K562 (cell line): ENCODE data around the gene CCDC136. TPM values are rescaled to one million over a fixed set of nuclear protein-coding genes. Genes with fewer than 3 reads are reported as not detected.

ENCODE experiments used
- BCL6 ChIP-seq: fragments of 250-450 bp; sonication (Bioruptor Pico); IDR thresholded peaks from 2 replicates; pipeline ENCODE4 v1.4.0; 2020
- ERF ChIP-seq: fragments of 450-650 bp; formaldehyde crosslinking; IDR thresholded peaks from 2 replicates; pipeline ENCODE4 v1.4.0; 2020; ENCODE audit warnings: mild to moderate bottlenecking, mixed read lengths
- JUN ChIP-seq, 2 experiments: sonication (generic) in 1 of 2; formaldehyde crosslinking in 1 of 2; IDR thresholded peaks; 2 replicates each; pipeline versions ENCODE4 v1.6.1 to v1.8.0; 2012 to 2022; ENCODE audit warnings: borderline replicate concordance in 2 of 2, mild to moderate bottlenecking in 2 of 2, improper control_type of control experiment in 1 of 2, low read depth in 1 of 2, low read length in 1 of 2, missing genetic modification reagents in 1 of 2
- MCM2 ChIP-seq: fragments of 450-650 bp; IDR thresholded peaks from 2 replicates; pipeline ENCODE4 v1.6.1; 2017; ENCODE audit warnings: low read depth, mild to moderate bottlenecking
- MED1 ChIP-seq: sonication (generic); formaldehyde crosslinking; IDR thresholded peaks from 2 replicates; pipeline ENCODE4 v1.8.1; 2023; ENCODE audit warnings: missing genetic modification reagents, borderline replicate concordance
- NR1H2 ChIP-seq: sonication (generic); formaldehyde crosslinking; IDR thresholded peaks from 2 replicates; pipeline ENCODE4 v1.4.0; 2020; ENCODE audit warnings: mild to moderate bottlenecking, missing genetic modification reagents
- SNRNP70 ChIP-seq: fragments of 200-400 bp; formaldehyde crosslinking; optimal IDR thresholded peaks from 2 replicates; pipeline ENCODE3; 2017; ENCODE audit warnings: low read depth, low read length
- SP1 ChIP-seq: sonication (generic); formaldehyde crosslinking; IDR thresholded peaks from 2 replicates; pipeline ENCODE4 v1.8.1; 2022; ENCODE audit warnings: mild to moderate bottlenecking, missing genetic modification reagents
- TARDBP ChIP-seq: fragments of 450-650 bp; IDR thresholded peaks from 2 replicates; pipeline ENCODE4 v1.6.1; 2016
- TCF3 ChIP-seq: sonication (generic); formaldehyde crosslinking; IDR thresholded peaks from 2 replicates; pipeline ENCODE4 v1.4.0; 2020; ENCODE audit warnings: mild to moderate bottlenecking, missing genetic modification reagents
- ZNF445 ChIP-seq: fragments of 250-450 bp; sonication (Bioruptor Pico); IDR thresholded peaks from 2 replicates; pipeline ENCODE4 v1.4.0; 2020; ENCODE audit warnings: low read depth, mild to moderate bottlenecking, moderate library complexity
- ZNF584 ChIP-seq: fragments of 200-800 bp; sonication (Bioruptor generic); IDR thresholded peaks from 2 replicates; pipeline ENCODE4 v1.6.1; 2016; ENCODE audit warnings: low read depth, mild to moderate bottlenecking, missing genetic modification characterization, missing compliant biosample characterization
- ZNF699 ChIP-seq: fragments of 250-450 bp; sonication (Bioruptor Pico); IDR thresholded peaks from 2 replicates; pipeline ENCODE4 v1.8.0; 2021; ENCODE audit warnings: mild to moderate bottlenecking, moderate library complexity; ENCODE audit not compliant: insufficient replicate concordance
- polyA plus RNA-seq, 8 experiments: library from polyadenylated mRNA; depleted of rRNA in 4 of 8; stranded (reverse) in 5 of 8; unstranded in 3 of 8; fragments of >200 nt; fragmentation: Nextera tagmentation in 2 of 8; fragmentation: Illumina TruSeq in 1 of 8; extraction: Ambion mirVana in 2 of 8; extraction: Trizol in 1 of 8; gene quantifications; 2 replicates each; pipeline versions ENCODE4 v1.2.1 to v1.2.3, GENCODE V29; 2011 to 2014; ENCODE audit warnings: inconsistent platforms in 1 of 8, missing spikeins in 1 of 8
- total RNA-seq, 7 experiments: library from RNA; depleted of rRNA in 6 of 7; stranded (reverse); fragments of >200 nt in 6 of 7; fragmentation: Illumina TruSeq in 2 of 7; extraction: Trizol in 2 of 7; gene quantifications; 2 replicates each; pipeline versions ENCODE4 v1.2.1 to v1.2.3, GENCODE V29; 2011 to 2021; ENCODE audit warnings: low replicate concordance in 1 of 7
- TF ChIP-seq, protein P1 (sequence below), 2 experiments: fragments of 450-650 bp in 1 of 2; sonication (generic) in 1 of 2; formaldehyde crosslinking in 1 of 2; IDR thresholded peaks in 1 of 2; conservative IDR thresholded peaks in 1 of 2; 2 replicates each; pipeline versions ENCODE4 v1.6.1 to v1.8.1; 2016 to 2023; ENCODE audit warnings: mild to moderate bottlenecking in 2 of 2, moderate library complexity in 2 of 2, inconsistent platforms in 1 of 2, missing genetic modification reagents in 1 of 2
- TF ChIP-seq, protein P2 (sequence below): fragments of 450-650 bp; IDR thresholded peaks from 2 replicates; pipeline ENCODE4 v1.6.1; 2016; ENCODE audit warnings: antibody characterized with exemption
- TF ChIP-seq, protein P3 (sequence below): sonication (generic); formaldehyde crosslinking; IDR thresholded peaks from 2 replicates; pipeline ENCODE4 v1.8.1; 2022; ENCODE audit warnings: missing genetic modification reagents
- TF ChIP-seq, protein P4 (sequence below): sonication (generic); formaldehyde crosslinking; IDR thresholded peaks from 2 replicates; pipeline ENCODE4 v1.9.0; 2022; ENCODE audit warnings: mild to moderate bottlenecking, missing genetic modification reagents
- TF ChIP-seq, protein P5 (sequence below): fragments of 450-650 bp; IDR thresholded peaks from 2 replicates; pipeline ENCODE4 v1.6.1; 2018; ENCODE audit not compliant: partially characterized antibody

CCDC136 gene
- total and polyA plus RNA-seq, 9 of the 15 experiments (the other 6 are each of a cell fraction or from before 2014, with no cell fraction given) = 2.4 to 40.8 (median 26.5) TPM

DNA sequence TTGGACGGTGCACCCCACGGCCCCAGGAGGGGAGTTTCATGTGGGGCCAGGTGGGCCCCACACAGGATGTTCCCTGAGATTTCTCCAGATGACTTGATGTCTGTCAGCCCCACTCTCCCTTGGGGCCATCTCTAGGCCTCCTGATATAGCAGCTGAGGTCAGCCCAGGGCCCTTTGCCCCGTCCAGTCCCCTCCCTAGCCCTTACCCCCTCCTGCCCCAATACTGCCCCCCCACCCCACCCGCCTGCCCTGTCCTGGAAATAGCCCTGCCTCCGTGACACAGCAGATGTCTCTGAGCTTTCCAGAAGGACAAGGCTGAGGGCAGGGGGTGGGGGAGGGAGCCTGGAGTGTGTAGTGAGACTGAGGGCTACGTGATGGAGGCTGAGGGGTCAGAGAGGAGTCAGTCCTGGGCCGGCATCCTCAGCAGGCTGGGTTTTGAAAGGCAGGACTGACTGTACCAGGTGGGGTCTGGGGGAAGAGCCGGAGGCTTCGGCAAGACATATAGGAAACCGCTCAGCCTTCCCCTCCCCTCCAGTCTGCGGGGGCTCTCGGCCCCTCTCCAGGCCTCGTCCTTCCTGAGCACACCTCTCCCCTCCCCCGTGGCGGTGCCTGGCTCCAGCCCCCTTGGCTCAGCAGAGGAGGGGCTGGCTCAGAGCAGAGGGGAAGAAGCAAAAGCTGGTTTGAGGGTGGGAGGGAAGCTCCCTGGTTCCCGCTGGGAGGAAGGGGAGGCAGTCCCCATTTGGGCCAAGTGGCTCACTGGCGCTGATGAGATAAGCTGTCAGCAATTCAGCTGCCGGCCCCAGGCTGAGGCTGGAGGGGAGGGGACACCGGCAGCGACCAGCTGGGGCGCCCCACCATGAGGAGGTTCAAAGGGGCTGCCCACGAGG lies 40.5 kb downstream of the CCDC136 start (continued):
- TF ChIP-seq, protein P1, sequence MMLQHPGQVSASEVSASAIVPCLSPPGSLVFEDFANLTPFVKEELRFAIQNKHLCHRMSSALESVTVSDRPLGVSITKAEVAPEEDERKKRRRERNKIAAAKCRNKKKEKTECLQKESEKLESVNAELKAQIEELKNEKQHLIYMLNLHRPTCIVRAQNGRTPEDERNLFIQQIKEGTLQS (IDR thresholded peaks at IDR 0.05) = 0 out of 2 replicates have a peak, but pooled peaks have one; percentile 29
- TF ChIP-seq, protein P1 (CRISPR knock-in tag; conservative IDR thresholded peaks at IDR 0.05) = no peak
- TF ChIP-seq SP1 (peak; percentile 70), MCM2 (no peak), NR1H2 (no peak), ZNF584 (CRISPR knock-in tag) (no peak), JUN (IDR thresholded peaks at IDR 0.05; ENCODE audit: borderline replicate concordance, low read depth, low read length) (peak; percentile 28; the same call in 1 of the 2 replicates), JUN (CRISPR knock-in tag; IDR thresholded peaks at IDR 0.05; ENCODE audit: borderline replicate concordance) (no peak), TARDBP (no peak), ERF (CRISPR knock-in tag) (no peak), TCF3 (CRISPR knock-in tag) (peak; percentile 72), ZNF699 (CRISPR knock-in tag) (no peak), MED1 (CRISPR knock-in tag) (no peak), ZNF445 (CRISPR knock-in tag) (no peak), SNRNP70 (no peak), BCL6 (CRISPR knock-in tag) (no peak)
- TF ChIP-seq, protein P2, sequence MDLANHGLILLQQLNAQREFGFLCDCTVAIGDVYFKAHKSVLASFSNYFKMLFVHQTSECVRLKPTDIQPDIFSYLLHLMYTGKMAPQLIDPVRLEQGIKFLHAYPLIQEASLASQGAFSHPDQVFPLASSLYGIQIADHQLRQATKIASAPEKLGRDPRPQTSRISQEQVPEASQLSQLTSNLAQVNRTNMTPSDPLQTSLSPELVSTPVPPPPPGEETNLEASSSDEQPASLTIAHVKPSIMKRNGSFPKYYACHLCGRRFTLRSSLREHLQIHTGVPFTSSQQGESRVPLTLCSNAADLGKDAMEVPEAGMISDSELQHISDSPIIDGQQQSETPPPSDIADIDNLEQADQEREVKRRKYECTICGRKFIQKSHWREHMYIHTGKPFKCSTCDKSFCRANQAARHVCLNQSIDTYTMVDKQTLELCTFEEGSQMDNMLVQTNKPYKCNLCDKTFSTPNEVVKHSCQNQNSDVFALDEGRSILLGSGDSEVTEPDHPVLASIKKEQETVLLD = peak; percentile 82
- TF ChIP-seq, protein P3, sequence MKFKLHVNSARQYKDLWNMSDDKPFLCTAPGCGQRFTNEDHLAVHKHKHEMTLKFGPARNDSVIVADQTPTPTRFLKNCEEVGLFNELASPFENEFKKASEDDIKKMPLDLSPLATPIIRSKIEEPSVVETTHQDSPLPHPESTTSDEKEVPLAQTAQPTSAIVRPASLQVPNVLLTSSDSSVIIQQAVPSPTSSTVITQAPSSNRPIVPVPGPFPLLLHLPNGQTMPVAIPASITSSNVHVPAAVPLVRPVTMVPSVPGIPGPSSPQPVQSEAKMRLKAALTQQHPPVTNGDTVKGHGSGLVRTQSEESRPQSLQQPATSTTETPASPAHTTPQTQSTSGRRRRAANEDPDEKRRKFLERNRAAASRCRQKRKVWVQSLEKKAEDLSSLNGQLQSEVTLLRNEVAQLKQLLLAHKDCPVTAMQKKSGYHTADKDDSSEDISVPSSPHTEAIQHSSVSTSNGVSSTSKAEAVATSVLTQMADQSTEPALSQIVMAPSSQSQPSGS (CRISPR knock-in tag) = no peak
- TF ChIP-seq, protein P4, sequence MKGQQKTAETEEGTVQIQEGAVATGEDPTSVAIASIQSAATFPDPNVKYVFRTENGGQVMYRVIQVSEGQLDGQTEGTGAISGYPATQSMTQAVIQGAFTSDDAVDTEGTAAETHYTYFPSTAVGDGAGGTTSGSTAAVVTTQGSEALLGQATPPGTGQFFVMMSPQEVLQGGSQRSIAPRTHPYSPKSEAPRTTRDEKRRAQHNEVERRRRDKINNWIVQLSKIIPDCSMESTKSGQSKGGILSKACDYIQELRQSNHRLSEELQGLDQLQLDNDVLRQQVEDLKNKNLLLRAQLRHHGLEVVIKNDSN (CRISPR knock-in tag) = 0 out of 2 replicates have a peak, but pooled peaks have one; percentile 10
- TF ChIP-seq, protein P5, sequence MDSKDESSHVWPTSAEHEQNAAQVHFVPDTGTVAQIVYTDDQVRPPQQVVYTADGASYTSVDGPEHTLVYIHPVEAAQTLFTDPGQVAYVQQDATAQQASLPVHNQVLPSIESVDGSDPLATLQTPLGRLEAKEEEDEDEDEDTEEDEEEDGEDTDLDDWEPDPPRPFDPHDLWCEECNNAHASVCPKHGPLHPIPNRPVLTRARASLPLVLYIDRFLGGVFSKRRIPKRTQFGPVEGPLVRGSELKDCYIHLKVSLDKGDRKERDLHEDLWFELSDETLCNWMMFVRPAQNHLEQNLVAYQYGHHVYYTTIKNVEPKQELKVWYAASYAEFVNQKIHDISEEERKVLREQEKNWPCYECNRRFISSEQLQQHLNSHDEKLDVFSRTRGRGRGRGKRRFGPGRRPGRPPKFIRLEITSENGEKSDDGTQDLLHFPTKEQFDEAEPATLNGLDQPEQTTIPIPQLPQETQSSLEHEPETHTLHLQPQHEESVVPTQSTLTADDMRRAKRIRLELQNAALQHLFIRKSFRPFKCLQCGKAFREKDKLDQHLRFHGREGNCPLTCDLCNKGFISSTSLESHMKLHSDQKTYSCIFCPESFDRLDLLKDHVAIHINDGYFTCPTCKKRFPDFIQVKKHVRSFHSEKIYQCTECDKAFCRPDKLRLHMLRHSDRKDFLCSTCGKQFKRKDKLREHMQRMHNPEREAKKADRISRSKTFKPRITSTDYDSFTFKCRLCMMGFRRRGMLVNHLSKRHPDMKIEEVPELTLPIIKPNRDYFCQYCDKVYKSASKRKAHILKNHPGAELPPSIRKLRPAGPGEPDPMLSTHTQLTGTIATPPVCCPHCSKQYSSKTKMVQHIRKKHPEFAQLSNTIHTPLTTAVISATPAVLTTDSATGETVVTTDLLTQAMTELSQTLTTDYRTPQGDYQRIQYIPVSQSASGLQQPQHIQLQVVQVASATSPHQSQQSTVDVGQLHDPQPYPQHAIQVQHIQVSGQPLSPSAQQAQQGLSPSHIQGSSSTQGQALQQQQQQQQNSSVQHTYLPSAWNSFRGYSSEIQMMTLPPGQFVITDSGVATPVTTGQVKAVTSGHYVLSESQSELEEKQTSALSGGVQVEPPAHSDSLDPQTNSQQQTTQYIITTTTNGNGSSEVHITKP = peak; percentile 15
